ENCODE results near the gene TENM4.

DNA sequence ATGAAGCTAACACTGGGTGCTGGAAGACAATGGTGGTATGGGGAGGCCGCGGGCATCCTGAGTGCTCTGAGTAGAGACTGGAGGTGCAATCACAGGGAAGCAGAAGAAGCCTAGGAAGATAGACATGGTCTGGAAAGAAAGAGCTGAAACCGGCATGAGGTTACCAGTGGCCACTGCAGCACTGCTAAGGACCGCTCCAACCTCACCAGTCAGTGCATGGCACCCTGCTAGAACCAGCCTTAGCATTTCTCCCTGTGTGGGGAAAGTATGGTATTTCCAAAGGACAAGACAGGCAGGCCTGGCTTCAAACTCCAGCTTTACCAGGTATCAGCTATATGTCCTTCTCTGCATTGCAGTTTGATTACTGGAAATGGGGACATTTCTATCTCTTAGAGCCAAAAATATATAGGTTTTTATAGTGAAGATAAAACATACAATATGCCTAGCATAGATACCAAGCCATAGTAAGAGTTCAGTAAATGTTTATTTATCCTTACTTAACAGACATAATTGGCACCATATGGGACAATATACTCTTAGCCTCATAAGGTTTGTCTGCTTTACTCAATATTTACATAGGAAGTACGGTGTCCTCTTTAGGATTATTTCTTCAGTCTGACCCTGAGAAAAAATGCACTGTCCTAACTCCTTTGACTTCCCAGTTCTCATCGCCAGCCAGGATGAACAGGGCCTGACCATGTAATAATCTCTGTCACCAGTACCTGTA, 231.1 kb downstream of the TENM4 start:
- no peak for TF ChIP-seq TCF12 (IDR thresholded peaks at IDR 0.05; ENCODE audit: low read depth)
- no peak for TF ChIP-seq CEBPB (IDR thresholded peaks at IDR 0.05)
- TF ChIP-seq, protein P1, sequence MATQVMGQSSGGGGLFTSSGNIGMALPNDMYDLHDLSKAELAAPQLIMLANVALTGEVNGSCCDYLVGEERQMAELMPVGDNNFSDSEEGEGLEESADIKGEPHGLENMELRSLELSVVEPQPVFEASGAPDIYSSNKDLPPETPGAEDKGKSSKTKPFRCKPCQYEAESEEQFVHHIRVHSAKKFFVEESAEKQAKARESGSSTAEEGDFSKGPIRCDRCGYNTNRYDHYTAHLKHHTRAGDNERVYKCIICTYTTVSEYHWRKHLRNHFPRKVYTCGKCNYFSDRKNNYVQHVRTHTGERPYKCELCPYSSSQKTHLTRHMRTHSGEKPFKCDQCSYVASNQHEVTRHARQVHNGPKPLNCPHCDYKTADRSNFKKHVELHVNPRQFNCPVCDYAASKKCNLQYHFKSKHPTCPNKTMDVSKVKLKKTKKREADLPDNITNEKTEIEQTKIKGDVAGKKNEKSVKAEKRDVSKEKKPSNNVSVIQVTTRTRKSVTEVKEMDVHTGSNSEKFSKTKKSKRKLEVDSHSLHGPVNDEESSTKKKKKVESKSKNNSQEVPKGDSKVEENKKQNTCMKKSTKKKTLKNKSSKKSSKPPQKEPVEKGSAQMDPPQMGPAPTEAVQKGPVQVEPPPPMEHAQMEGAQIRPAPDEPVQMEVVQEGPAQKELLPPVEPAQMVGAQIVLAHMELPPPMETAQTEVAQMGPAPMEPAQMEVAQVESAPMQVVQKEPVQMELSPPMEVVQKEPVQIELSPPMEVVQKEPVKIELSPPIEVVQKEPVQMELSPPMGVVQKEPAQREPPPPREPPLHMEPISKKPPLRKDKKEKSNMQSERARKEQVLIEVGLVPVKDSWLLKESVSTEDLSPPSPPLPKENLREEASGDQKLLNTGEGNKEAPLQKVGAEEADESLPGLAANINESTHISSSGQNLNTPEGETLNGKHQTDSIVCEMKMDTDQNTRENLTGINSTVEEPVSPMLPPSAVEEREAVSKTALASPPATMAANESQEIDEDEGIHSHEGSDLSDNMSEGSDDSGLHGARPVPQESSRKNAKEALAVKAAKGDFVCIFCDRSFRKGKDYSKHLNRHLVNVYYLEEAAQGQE (IDR thresholded peaks at IDR 0.05; ENCODE audit: low read depth): no peak
- TF ChIP-seq EP300 (IDR thresholded peaks at IDR 0.05; ENCODE audit: borderline replicate concordance): no peak
- TF ChIP-seq YY1 (IDR thresholded peaks at IDR 0.05; ENCODE audit: low read depth): no peak
- TF ChIP-seq TAF1 (IDR thresholded peaks at IDR 0.05; ENCODE audit: low read depth): no peak
- no peak for TF ChIP-seq TEAD4 (IDR thresholded peaks at IDR 0.05)
- TF ChIP-seq, protein P2, sequence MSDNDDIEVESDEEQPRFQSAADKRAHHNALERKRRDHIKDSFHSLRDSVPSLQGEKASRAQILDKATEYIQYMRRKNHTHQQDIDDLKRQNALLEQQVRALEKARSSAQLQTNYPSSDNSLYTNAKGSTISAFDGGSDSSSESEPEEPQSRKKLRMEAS (IDR thresholded peaks at IDR 0.05): no peak
- TF ChIP-seq NFIC (IDR thresholded peaks at IDR 0.05): no peak
- TF ChIP-seq RAD21 (IDR thresholded peaks at IDR 0.05; ENCODE audit: low read depth): no peak
- no peak for TF ChIP-seq EGR1 (IDR thresholded peaks at IDR 0.05)

Data from Ishikawa (cell line).